SW 1271 (cell line): ENCODE data around the gene UGT1A1.

Experiments used
- DNase-seq, 2 experiments: peaks; one replicate each; lab custom pipeline; 2025; lab: John Stamatoyannopoulos, UW

UGT1A1 gene

GRCh38 chr2:233758141-233758540, 1.9 kb upstream of the UGT1A1 start:
- no peak for DNase-seq

GRCh38 chr2:233758849-233759248, 1.2 kb upstream of the UGT1A1 start:
- DNase-seq, result no peak

GRCh38 chr2:233761040-233761769, 1.1 kb downstream of the UGT1A1 start:
- no peak for DNase-seq

- no peak for DNase-seq
Measured at GRCh38 chr2:233764264-233764663, 4.2 kb downstream of the UGT1A1 start.

- DNase-seq, result no peak
Measured at GRCh38 chr2:233764761-233765160, 4.7 kb downstream of the UGT1A1 start.

GRCh38 chr2:233766416-233766815, 6.3 kb downstream of the UGT1A1 start:
- DNase-seq, result no peak

GRCh38 chr2:233768076-233768475, 8.0 kb downstream of the UGT1A1 start:
- no peak for DNase-seq

GRCh38 chr2:233769260-233769659, 9.2 kb downstream of the UGT1A1 start:
- no peak for DNase-seq

GRCh38 chr2:233772153-233772552, 12.1 kb downstream of the UGT1A1 start:
- no peak for DNase-seq

GRCh38 chr2:233772583-233772982, 12.5 kb downstream of the UGT1A1 start:
- no peak for DNase-seq

- DNase-seq, result no peak
Measured at GRCh38 chr2:233773854-233774253, 13.8 kb downstream of the UGT1A1 start.

GRCh38 chr2:233775414-233775813, 15.3 kb downstream of the UGT1A1 start:
- no peak for DNase-seq

- DNase-seq, result no peak
Measured at GRCh38 chr2:233778030-233778429, 18.0 kb downstream of the UGT1A1 start, which contains the start of gene MROH2A. MROH2A (plus strand) TSS chr2:233778330; CDS start chr2:233779359, 1,029 bp downstream.

- DNase-seq, result no peak
Measured at GRCh38 chr2:233779722-233780121, 19.7 kb downstream of the UGT1A1 start.

- no peak for DNase-seq
Measured at GRCh38 chr2:233780771-233781170, 20.7 kb downstream of the UGT1A1 start.

- no peak for DNase-seq
Measured at GRCh38 chr2:233789554-233789953, 29.5 kb downstream of the UGT1A1 start.

- no peak for DNase-seq
Measured at GRCh38 chr2:233791151-233791882, 31.2 kb downstream of the UGT1A1 start.

- no peak for DNase-seq
Measured at GRCh38 chr2:233791883-233792329, 31.8 kb downstream of the UGT1A1 start.

- no peak for DNase-seq
Measured at GRCh38 chr2:233792720-233793119, 32.6 kb downstream of the UGT1A1 start.

GRCh38 chr2:233793465-233794127, 33.5 kb downstream of the UGT1A1 start:
- no peak for DNase-seq

GRCh38 chr2:233794128-233794658, 34.1 kb downstream of the UGT1A1 start:
- no peak for DNase-seq

- DNase-seq, result no peak
Measured at GRCh38 chr2:233795735-233796171, 35.7 kb downstream of the UGT1A1 start.
